ENCODE data around the gene LRRC49.

DNA sequence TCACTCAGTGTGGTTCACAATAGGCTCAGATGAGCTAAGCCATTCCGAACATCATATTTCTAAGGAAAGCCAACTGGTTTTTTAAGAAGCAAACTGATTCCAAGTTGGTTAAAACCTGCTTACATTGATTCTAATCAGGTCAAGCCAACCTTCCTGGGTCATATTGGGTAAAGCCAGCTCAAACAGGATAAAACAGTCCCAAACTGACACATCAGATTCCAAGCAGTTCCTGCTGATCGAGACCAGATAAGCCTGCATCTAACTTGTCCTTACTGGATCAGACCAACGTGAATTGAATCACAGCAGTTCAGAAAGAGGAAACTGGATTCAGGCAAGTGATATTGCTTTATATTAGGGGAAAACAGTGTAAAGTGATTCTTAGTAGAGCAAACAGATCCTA, 204.1 kb downstream of the LRRC49 start:
- no peak for TF ChIP-seq CTCF (conservative IDR thresholded peaks at IDR 0.05; ENCODE audit: low read length)
- TF ChIP-seq EZH2phosphoT487 (IDR thresholded peaks at IDR 0.05; ENCODE audit: borderline replicate concordance, low read depth, low read length): no peak
